ENCODE results near the gene PSME1.
A peak's percentile ranks its signal among the peaks of the same experiment; 100 is the strongest.

PSME1 gene

GRCh38 chr14:24114532-24115421 lies 21.2 kb upstream of the PSME1 start, which contains the start of the genes DCAF11 and NRL:
Gene DCAF11 (plus strand): TSS chr14:24114777. CDS start chr14:24115595, 818 bp downstream.
Gene NRL (minus strand): TSS chr14:24114949. CDS start chr14:24082848, 32,101 bp downstream.
- DNase-seq (ENCODE audit: low read depth): peak; percentile 99
- no peak for TF ChIP-seq CTCF (conservative IDR thresholded peaks at IDR 0.05; ENCODE audit: low read depth, low read length)
- H3K4me3 ChIP-seq (ENCODE audit: low read length): peak within 1 kb of the TSS; percentile 94

GRCh38 chr14:24115422-24116127 lies 20.4 kb upstream of the PSME1 start:
- H3K4me3 ChIP-seq (ENCODE audit: low read length): peak overlapping the region; percentile 94
- DNase-seq (ENCODE audit: low read depth): no peak
- no peak for TF ChIP-seq CTCF (conservative IDR thresholded peaks at IDR 0.05; ENCODE audit: low read depth, low read length)

GRCh38 chr14:24116128-24116814 lies 19.7 kb upstream of the PSME1 start:
- H3K4me3 ChIP-seq (ENCODE audit: low read length): no peak overlapping the region
- no peak for TF ChIP-seq CTCF (conservative IDR thresholded peaks at IDR 0.05; ENCODE audit: low read depth, low read length)
- no peak for DNase-seq (ENCODE audit: low read depth)

GRCh38 chr14:24117179-24117578 lies 18.8 kb upstream of the PSME1 start:
- no peak for DNase-seq (ENCODE audit: low read depth)
- no peak for TF ChIP-seq CTCF (conservative IDR thresholded peaks at IDR 0.05; ENCODE audit: low read depth, low read length)
- H3K4me3 ChIP-seq (ENCODE audit: low read length): no peak overlapping the region

- no peak for TF ChIP-seq CTCF (conservative IDR thresholded peaks at IDR 0.05; ENCODE audit: low read depth, low read length)
- no peak for DNase-seq (ENCODE audit: low read depth)
- no peak overlapping the region for H3K4me3 ChIP-seq (ENCODE audit: low read length)
These were observed 16.3 kb upstream of the PSME1 start for GRCh38 chr14:24119691-24120090.

- no peak overlapping the region for H3K4me3 ChIP-seq (ENCODE audit: low read length)
- DNase-seq (ENCODE audit: low read depth): no peak
- no peak for TF ChIP-seq CTCF (conservative IDR thresholded peaks at IDR 0.05; ENCODE audit: low read depth, low read length)
These were observed 14.8 kb upstream of the PSME1 start for GRCh38 chr14:24121210-24121609.
